ENCODE data around the gene RAB20. TPM values are rescaled to one million over a fixed set of nuclear protein-coding genes. Genes with fewer than 3 reads are reported as not detected.
A peak's percentile ranks its signal among the peaks of the same experiment; 100 is the strongest.

Gene RAB20
- total and polyA plus RNA-seq, 10 donors, result 19.1 to 96.4 (median 52.8) TPM

GRCh38 chr13:110557610-110558305 is 3.8 kb downstream of the RAB20 start:
- peaks cover 0 to 6% (median 0%) of the 10 kb centered on the region in 8 donors for H3K9me3 ChIP-seq
- no peaks in the 10 kb centered on the region for H3K27me3 ChIP-seq (replicated peaks in 1 of 7)
- H3K36me3 ChIP-seq, result peaks cover 0 to 30% (median 4%) of the 10 kb centered on the region in 6 donors
- H3K4me1 ChIP-seq, result peaks cover 0 to 92% (median 57%) of the 10 kb centered on the region in 6 donors
- H3K4me3 ChIP-seq, result peak overlapping the region in 1 of 8 donors; percentile 35
- intact Hi-C loops (cut with DNase I; ENCODE audit: low total_unique reads), result no loop called here
- peak overlapping the region in 3 of 8 donors; percentile 3 to 96 (median 74) for H3K27ac ChIP-seq
- peak; percentile 77 for DNase-seq
- 88 to 92% (median 91%) methylated on average over 22 to 23 of the region's 23 CpGs for WGBS, 5 donors
- TF ChIP-seq POLR2AphosphoS5 (IDR thresholded peaks at IDR 0.05) (peak in 2 of 3 donors; percentile 18 to 58), POLR2A (IDR thresholded peaks at IDR 0.05) (no peak), CTCF (IDR thresholded peaks at IDR 0.05 in 8 of 11, conservative IDR thresholded peaks at IDR 0.05 in 3 of 11) (no peak)

- Histone ChIP-seq H3K36me3 (peaks cover 0 to 30% (median 4%) of the 10 kb centered on the region in 6 donors), H3K9me3 (peaks cover 0 to 6% (median 0%) of the 10 kb centered on the region in 8 donors), H3K4me1 (peaks cover 0 to 87% (median 51%) of the 10 kb centered on the region in 6 donors), H3K27me3 (replicated peaks in 1 of 7) (no peaks in the 10 kb centered on the region), H3K4me3 (peak overlapping the region in 1 of 8 donors; percentile 35), H3K27ac (peak overlapping the region in 3 of 8 donors; percentile 72 to 96 (median 74))
- TF ChIP-seq POLR2A (IDR thresholded peaks at IDR 0.05) (no peak), CTCF (IDR thresholded peaks at IDR 0.05 in 8 of 11, conservative IDR thresholded peaks at IDR 0.05 in 3 of 11) (no peak), POLR2AphosphoS5 (IDR thresholded peaks at IDR 0.05) (no peak)
- intact Hi-C loops (cut with DNase I; ENCODE audit: low total_unique reads), result no loop called here
- WGBS, 5 donors, result 84 to 89% (median 87%) methylated on average over 5 of the region's 5 CpGs
- no peak for DNase-seq
These were observed 4.4 kb downstream of the RAB20 start for GRCh38 chr13:110557082-110557481.

- TF ChIP-seq CTCF (IDR thresholded peaks at IDR 0.05 in 8 of 11, conservative IDR thresholded peaks at IDR 0.05 in 3 of 11), result no peak
- peaks cover 0 to 91% (median 54%) of the 10 kb centered on the region in 6 donors for H3K4me1 ChIP-seq
- no peak for DNase-seq
- peak overlapping the region in 1 of 8 donors; percentile 21 for H3K4me3 ChIP-seq
- H3K27me3 ChIP-seq (replicated peaks in 1 of 7), result no peaks in the 10 kb centered on the region
- H3K36me3 ChIP-seq, result peaks cover 0 to 30% (median 4%) of the 10 kb centered on the region in 6 donors
- 67 to 94% (median 85%) methylated on average over 1 of the region's 1 CpG for WGBS, 5 donors
- intact Hi-C loops (cut with DNase I; ENCODE audit: low total_unique reads), result no loop called here
- H3K9me3 ChIP-seq, result peaks cover 0 to 6% (median 0%) of the 10 kb centered on the region in 8 donors
- peak overlapping the region in 7 of 8 donors; percentile 36 to 96 (median 72) for H3K27ac ChIP-seq
These were observed 5.3 kb downstream of the RAB20 start for GRCh38 chr13:110556224-110556606.

GRCh38 chr13:110555601-110556223 is 5.8 kb downstream of the RAB20 start:
- no peaks in the 10 kb centered on the region for H3K27me3 ChIP-seq (replicated peaks in 1 of 7)
- H3K4me1 ChIP-seq, result peaks cover 0 to 91% (median 53%) of the 10 kb centered on the region in 6 donors
- H3K27ac ChIP-seq, result peak overlapping the region in 7 of 8 donors; percentile 36 to 96 (median 72)
- H3K36me3 ChIP-seq, result peaks cover 0 to 30% (median 4%) of the 10 kb centered on the region in 6 donors
- WGBS, 5 donors, result 77 to 83% (median 81%) methylated on average over 11 to 16 of the region's 16 CpGs
- peak; percentile 70 for DNase-seq
- peaks cover 0 to 6% (median 0%) of the 10 kb centered on the region in 8 donors for H3K9me3 ChIP-seq
- TF ChIP-seq CTCF (IDR thresholded peaks at IDR 0.05 in 8 of 11, conservative IDR thresholded peaks at IDR 0.05 in 3 of 11) (no peak), POLR2AphosphoS5 (IDR thresholded peaks at IDR 0.05) (peak in 1 of 3 donors; percentile 71)
- peak overlapping the region in 1 of 8 donors; percentile 21 for H3K4me3 ChIP-seq
- intact Hi-C loops (cut with DNase I; ENCODE audit: low total_unique reads), result no loop called here

Measured in spleen (tissue), 11 donors.